ENCODE data around the gene MAST4. TPM values are rescaled to one million over a fixed set of nuclear protein-coding genes. Genes with fewer than 3 reads are reported as not detected.

MAST4 gene
- total and polyA plus RNA-seq, 2 of the 4 experiments (the other 2 are of a cell fraction): 4.8 to 6.8 TPM

DNA sequence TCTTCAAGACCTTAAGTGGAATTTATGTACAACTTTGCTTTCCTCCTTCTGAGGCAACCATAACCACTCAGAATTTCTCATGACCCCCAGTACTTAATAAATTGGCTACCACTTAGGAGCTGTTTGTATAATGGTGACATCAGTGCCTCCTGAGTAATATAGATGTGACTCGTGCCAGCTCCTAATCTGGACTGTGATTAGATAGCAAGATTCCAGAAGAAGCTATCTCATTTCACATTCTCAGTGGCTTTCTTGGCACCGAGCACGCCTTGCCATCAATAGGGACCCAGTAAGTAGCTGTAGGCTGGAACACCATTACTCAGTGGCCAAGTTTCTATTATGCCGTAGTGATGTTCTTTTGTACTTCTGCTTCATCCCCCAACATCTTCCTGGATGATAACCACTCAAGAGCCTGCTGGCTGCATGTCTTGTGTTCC is 371.7 kb downstream of the MAST4 start:
- no peaks in the 10 kb centered on the region for H3K9me3 ChIP-seq (ENCODE audit: control insufficient read depth, insufficient read depth, low read length)
- no peak overlapping the region for H2AK5ac ChIP-seq (ENCODE audit: low read depth, low read length)
- intact Hi-C loops (cut with micrococcal nuclease): loop anchor here (10.0 kb wide), 1 partner anchor 143 kb away; no protein-coding TSS in a partner anchor
- in situ Hi-C loops (cut with MboI; ENCODE audit: low sequenced_read_pairs): no loop called here
- no peak overlapping the region for H2AK9ac ChIP-seq (replicated peaks; ENCODE audit: low read depth, low read length, poor library complexity)
- H3K9me1 ChIP-seq (ENCODE audit: insufficient read depth, low read length): peaks cover 7% of the 10 kb centered on the region; the same call in 1 of the 2 replicates
- no peaks in the 10 kb centered on the region for H4K20me1 ChIP-seq (ENCODE audit: insufficient read depth, low read length)
- H3K4me3 ChIP-seq (ENCODE audit: insufficient read depth, low read depth, low read length): no peak overlapping the region
- no peak overlapping the region for H2BK20ac ChIP-seq (ENCODE audit: low read depth, low read length)
- H3K27ac ChIP-seq (ENCODE audit: insufficient read depth, low read length): no peak overlapping the region
- no peak overlapping the region for H3K9ac ChIP-seq (ENCODE audit: low read depth, low read length)
- H3K79me1 ChIP-seq (ENCODE audit: low read depth in 1 of 2, low read length in 2 of 2): no peaks in the 10 kb centered on the region
- H2BK15ac ChIP-seq (ENCODE audit: low read depth, low read length): no peak overlapping the region
- H3K14ac ChIP-seq (replicated peaks; ENCODE audit: low read depth, low read length): no peak overlapping the region
- no peak overlapping the region for H3K18ac ChIP-seq (ENCODE audit: low read depth, low read length)
- DNase-seq (peak; percentile 53), ATAC-seq (ENCODE audit: low read depth) (peak; percentile 24; the same call in 1 of the 2 replicates)
- H2BK120ac ChIP-seq (ENCODE audit: low read depth, low read length): no peak overlapping the region
- no peak overlapping the region for H4K91ac ChIP-seq (ENCODE audit: insufficient read depth, low read depth, low read length)
- H2BK5ac ChIP-seq (ENCODE audit: low read depth, low read length, poor library complexity, severe bottlenecking): no peak overlapping the region
- POLR2A ChIA-PET (ENCODE audit: unreplicated experiment): no interaction called here
- CTCF ChIA-PET: no interaction called here
- no TSS peak for BruUV-seq (replicated peaks)
- H3K36me3 ChIP-seq (ENCODE audit: control insufficient read depth, insufficient read depth, low read length): no peaks in the 10 kb centered on the region
- H2AFZ ChIP-seq (replicated peaks; ENCODE audit: low read length, poor library complexity): no peak overlapping the region
- no peaks in the 10 kb centered on the region for H3K27me3 ChIP-seq (ENCODE audit: control insufficient read depth, insufficient read depth, low read length)
- H4K5ac ChIP-seq (ENCODE audit: low read depth, low read length): no peak overlapping the region
- peaks cover 5% of the 10 kb centered on the region for H3K4me1 ChIP-seq (ENCODE audit: control insufficient read depth, insufficient read depth, low read length)
- no peak overlapping the region for H3K4me2 ChIP-seq (ENCODE audit: low read depth, low read length)
- no peak overlapping the region for H4K8ac ChIP-seq (ENCODE audit: low read depth in 2 of 2, low read length in 2 of 2)
- no CpG with 5 or more reads among the region's 4 CpGs for WGBS, 2 experiments (ENCODE audit: extremely low coverage in 2 of 2, insufficient read length in 1 of 2)
- no peak overlapping the region for H3K56ac ChIP-seq (ENCODE audit: extremely low read depth, insufficient read depth, low read length)
- dilution Hi-C loops (cut with HindIII; ENCODE audit: low sequenced_read_pairs, unreplicated experiment): no loop called here
- H3K23ac ChIP-seq (ENCODE audit: low read depth, low read length): no peak overlapping the region
- TF ChIP-seq BHLHE40 (IDR thresholded peaks at IDR 0.05; ENCODE audit: low read depth, low read length) (peak; percentile 62; the same call in 1 of the 2 replicates), MAZ (IDR thresholded peaks at IDR 0.05; ENCODE audit: borderline replicate concordance, low read depth, low read length) (no peak)
- peak overlapping the region; percentile 19; the same call in 1 of the 2 replicates for H3K4ac ChIP-seq (ENCODE audit: low read depth, low read length)

Data from IMR-90 (cell line).